Epithelial cell of proximal tubule (primary cell): ENCODE results near the gene TBC1D2. TPM values are rescaled to one million over a fixed set of nuclear protein-coding genes. Genes with fewer than 3 reads are reported as not detected.

Source experiments
- DNase-seq: peaks from one replicate; pipeline ENCODE4 v3.0.0-alpha.2; 2011; ENCODE audit warnings: low read depth
- H3K4me3 ChIP-seq: 2 replicates; pipeline ENCODE4 v1.5.1; 2011; ENCODE audit warnings: low read depth, mild to moderate bottlenecking, low read length
- total RNA-seq: library from RNA; depleted of rRNA; stranded (reverse); fragments of >200 nt; gene quantifications from 2 replicates; pipeline ENCODE4 v1.2.3, GENCODE V29; 2015
- TF ChIP-seq, protein P1 (sequence below): conservative IDR thresholded peaks from 2 replicates; pipeline ENCODE4 v1.5.1; 2012; ENCODE audit warnings: low read depth, mild to moderate bottlenecking, low read length

The TBC1D2 gene
- total RNA-seq, 1 donor from 2014 or later: 17.2 TPM

DNA sequence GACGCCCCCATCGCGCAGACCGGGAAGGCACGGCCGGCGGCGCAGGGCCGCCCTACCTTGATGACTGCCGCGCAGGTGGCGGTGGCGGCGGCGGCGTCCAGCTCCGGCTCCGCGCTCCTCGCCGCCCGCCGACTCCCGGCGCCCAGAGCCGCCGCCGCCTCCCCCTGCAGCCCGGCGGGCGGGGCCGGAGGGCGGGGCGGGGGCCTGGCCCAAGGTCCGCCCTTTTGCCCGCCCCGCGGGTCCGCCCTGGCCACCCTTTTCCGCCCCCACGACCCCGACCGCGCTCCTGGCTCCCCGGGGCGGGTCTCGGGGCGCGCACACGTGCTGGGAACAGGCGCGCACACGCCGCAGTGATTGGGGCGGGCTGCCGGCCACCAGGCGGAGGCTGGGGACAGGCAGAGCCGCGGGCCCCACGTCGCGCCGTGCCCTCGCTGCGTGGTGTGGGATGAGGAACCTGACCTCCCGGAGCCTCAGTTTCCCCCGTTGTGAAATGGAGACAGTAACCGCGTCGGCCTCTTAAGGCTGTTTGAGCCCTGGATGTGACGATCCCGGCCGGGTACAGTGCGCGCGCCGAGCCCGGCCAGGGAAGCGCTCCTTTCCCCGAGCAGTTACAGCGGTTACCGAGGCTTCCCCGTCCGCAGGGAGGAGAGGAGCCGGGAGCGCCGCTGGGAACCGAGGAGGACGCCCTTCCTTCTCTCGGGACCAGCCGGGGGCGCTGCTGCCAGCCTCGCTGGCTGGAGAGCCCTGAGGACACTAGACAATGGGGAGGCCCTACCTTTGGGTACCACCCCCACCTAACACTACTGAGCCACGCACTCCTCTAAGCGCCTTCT, 62.7 kb downstream of the TBC1D2 start, which contains the start of gene CORO2A:
Gene CORO2A, minus strand, starts transcription at position 135 of the 833 bp plus-strand sequence. CDS start 34,977 bp downstream, outside the sequence.
- TF ChIP-seq, protein P1, sequence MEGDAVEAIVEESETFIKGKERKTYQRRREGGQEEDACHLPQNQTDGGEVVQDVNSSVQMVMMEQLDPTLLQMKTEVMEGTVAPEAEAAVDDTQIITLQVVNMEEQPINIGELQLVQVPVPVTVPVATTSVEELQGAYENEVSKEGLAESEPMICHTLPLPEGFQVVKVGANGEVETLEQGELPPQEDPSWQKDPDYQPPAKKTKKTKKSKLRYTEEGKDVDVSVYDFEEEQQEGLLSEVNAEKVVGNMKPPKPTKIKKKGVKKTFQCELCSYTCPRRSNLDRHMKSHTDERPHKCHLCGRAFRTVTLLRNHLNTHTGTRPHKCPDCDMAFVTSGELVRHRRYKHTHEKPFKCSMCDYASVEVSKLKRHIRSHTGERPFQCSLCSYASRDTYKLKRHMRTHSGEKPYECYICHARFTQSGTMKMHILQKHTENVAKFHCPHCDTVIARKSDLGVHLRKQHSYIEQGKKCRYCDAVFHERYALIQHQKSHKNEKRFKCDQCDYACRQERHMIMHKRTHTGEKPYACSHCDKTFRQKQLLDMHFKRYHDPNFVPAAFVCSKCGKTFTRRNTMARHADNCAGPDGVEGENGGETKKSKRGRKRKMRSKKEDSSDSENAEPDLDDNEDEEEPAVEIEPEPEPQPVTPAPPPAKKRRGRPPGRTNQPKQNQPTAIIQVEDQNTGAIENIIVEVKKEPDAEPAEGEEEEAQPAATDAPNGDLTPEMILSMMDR: peak; percentile 53
- DNase-seq: no peak
- peak within 1 kb of the TSS; percentile 66 for H3K4me3 ChIP-seq

DNA sequence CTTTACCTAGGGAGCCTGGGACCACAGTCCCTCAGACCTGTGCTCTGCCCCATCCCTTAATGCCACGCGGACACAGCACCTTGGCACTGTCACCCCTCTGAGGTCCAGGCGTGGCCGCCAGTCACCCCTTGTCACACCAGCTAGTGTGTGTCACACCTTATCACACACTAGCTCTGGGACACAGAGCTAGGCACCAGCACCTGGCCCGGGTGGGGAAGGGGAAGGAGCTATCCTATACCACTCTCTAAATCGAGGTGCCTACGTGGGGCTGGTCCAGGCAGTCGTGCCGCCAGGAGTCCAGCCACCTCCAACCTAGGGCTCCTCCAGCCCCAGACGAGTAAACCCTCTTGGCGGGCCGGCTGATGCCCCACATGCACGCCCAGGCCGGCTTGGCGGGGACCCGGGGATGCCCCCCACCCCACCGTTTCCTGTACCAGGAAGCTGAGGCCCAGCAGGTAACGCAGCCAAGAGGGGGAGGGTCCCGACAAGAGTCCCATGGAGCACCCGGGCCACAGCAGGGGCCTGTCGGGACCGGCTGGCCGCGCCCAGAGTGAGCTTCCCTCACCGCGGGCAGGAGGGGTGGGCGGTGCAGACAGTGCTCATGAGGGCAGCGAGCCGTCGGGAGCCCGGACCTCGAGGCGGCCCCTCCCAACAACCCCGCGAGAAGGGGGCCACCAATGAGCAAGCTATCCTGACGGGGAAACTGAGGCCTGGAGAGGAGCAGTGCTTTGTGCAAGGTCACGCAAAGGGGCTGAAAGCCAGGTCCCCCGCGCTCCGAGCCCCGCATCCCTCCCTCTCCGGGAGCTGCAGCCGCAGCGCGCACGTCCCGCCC, 63.6 kb downstream of the TBC1D2 start:
- DNase-seq: no peak
- TF ChIP-seq, protein P1: no peak
- H3K4me3 ChIP-seq: peak overlapping the region; percentile 66

DNA sequence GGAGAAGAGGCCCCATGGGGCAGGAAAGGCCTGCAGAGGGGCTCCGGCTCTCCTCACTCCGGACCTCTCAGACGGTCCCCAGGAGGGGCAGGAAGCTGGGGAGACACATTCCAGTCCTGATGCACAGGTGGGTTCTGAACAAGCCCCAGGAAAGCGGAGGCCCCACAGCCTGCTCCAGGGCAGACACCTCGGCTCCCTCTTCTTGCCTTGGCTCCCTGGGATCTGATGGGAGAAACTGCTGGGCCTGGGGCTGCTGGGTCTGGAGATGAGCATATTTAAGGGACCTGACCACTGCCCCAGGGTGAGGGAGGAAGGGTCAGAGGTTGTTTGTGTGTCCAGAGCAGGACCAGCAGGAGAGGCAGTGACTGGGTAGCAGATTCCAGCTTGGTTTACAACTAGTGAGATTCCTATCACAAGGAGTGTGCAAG, 64.3 kb downstream of the TBC1D2 start:
- DNase-seq: no peak
- TF ChIP-seq, protein P1: no peak
- no peak overlapping the region for H3K4me3 ChIP-seq

DNA sequence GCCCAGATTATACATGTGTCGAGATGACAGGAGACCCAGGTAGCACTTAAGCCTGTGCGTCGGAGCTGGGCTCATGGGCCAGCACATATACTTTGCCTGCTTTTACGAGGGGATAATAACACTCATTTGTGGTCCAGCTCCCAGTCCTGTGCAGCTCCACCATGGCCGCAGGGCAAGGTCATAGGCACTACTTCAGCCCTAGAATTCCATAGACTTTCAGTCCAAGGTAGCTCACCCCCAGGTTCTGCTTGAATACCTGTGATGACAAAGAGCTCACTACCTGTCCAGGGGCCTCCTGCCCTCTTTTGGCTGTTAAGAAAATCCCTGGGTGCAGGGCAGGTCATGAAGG, 64.7 kb downstream of the TBC1D2 start:
- DNase-seq: no peak
- no peak overlapping the region for H3K4me3 ChIP-seq
- TF ChIP-seq, protein P1: no peak

DNA sequence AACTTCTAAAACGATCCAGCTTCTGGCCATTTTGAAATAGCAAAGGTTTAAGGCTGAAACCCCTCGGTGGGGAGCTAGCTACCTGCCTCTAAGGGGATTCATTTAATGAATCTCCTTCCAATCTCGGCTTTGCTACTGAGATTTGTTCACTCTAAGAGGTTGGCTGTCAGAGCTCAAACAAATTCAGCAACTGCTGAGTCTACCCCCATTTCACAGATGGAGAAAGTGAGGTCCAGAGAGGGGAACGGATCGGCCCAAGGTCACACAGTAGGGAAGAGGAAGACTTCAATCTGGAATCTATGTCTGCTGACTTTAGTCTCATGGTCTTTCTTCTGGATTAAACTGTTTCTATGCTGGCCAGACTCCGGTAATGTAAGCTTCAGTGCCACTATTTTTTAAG, 66.0 kb downstream of the TBC1D2 start:
- DNase-seq: no peak
- H3K4me3 ChIP-seq: no peak overlapping the region
- TF ChIP-seq, protein P1: no peak

DNA sequence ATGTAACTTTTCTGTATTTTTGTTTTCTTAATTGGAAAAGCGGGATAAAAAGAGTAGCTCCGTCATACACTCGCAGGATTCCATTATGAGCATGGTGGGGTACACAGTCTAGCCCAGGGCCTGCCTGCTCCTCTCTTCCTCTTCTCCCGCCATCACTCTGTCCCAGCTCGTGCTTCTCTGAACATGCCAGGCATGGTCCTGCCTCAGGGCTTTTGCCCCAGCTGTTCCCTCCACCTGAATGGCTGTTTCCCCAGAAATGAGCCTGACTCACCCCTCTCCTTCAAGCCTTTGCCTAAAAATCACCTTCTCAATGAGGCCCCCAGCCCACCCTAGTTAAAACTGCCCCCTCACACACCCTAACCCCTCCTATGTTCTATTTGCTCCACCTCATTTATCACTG, 67.5 kb downstream of the TBC1D2 start:
- TF ChIP-seq, protein P1: no peak
- no peak overlapping the region for H3K4me3 ChIP-seq
- no peak for DNase-seq
